Stimulated activated naive CD8-positive, alpha-beta T cell treated with anti-CD3 and anti-CD28 coated beads, Interleukin-15, amount 100 ng/mL, for 72 hours (primary cell): ENCODE measurements around the gene ARFIP1.
"Not testable (repeated sequence)": the region's sequence is repeated elsewhere in the genome, so short reads cannot be mapped to it uniquely, and the experiment has no call there.

ENCODE experiments used
- ATAC-seq: fragments of 150-1000 bp; cut with Tn5 transposase; 2 replicates; pipeline ENCODE4 v1.10.0; 2021; ENCODE audit warnings: mild to moderate bottlenecking, moderate library complexity
- DNase-seq, 2 donors: peaks; one replicate each; pipeline ENCODE4 v3.0.0; 2021 to 2022
- H3K27ac Mint-ChIP-seq, 2 donors: one replicate each; pipeline ENCODE4 v1.8.0; 2022; ENCODE audit warnings: mild to moderate bottlenecking in 2 of 2, mixed read lengths in 2 of 2, moderate library complexity in 2 of 2
- H3K27me3 Mint-ChIP-seq: one replicate; pipeline ENCODE4 v1.8.0; 2022; ENCODE audit warnings: mixed read lengths
- H3K4me1 Mint-ChIP-seq: one replicate; pipeline ENCODE4 v1.8.0; 2022; ENCODE audit warnings: mild to moderate bottlenecking, mixed read lengths
- H3K4me3 Mint-ChIP-seq, 2 donors: one replicate each; pipeline ENCODE4 v1.8.0; 2022; ENCODE audit warnings: mild to moderate bottlenecking in 2 of 2, mixed read lengths in 2 of 2, moderate library complexity in 1 of 2
- H3K9me3 Mint-ChIP-seq, 2 donors: one replicate each; pipeline ENCODE4 v1.8.0; 2022; ENCODE audit warnings: mixed read lengths in 2 of 2

ARFIP1 gene

GRCh38 chr4:152779513-152780266 is at the start of gene ARFIP1, which contains the start of gene TIGD4:
Gene ARFIP1, plus strand, starts transcription at chr4:152779954. Its CDS starts 49,680 bp downstream, at chr4:152829634.
Gene TIGD4, minus strand, starts transcription at chr4:152779730. Its CDS starts 8,726 bp downstream, at chr4:152771004.
- ATAC-seq (peak; percentile 94), DNase-seq (peak; percentile 92 to 96)
- Mint-ChIP-seq H3K9me3 (no peaks in the 10 kb centered on the region), H3K4me3 (peak within 1 kb of the TSS; percentile 98 to 99), H3K27ac (peak within 1 kb of the TSS; percentile 98 to 99), H3K27me3 (peaks cover 12% of the 10 kb centered on the region), H3K4me1 (peaks cover 44% of the 10 kb centered on the region)

DNA sequence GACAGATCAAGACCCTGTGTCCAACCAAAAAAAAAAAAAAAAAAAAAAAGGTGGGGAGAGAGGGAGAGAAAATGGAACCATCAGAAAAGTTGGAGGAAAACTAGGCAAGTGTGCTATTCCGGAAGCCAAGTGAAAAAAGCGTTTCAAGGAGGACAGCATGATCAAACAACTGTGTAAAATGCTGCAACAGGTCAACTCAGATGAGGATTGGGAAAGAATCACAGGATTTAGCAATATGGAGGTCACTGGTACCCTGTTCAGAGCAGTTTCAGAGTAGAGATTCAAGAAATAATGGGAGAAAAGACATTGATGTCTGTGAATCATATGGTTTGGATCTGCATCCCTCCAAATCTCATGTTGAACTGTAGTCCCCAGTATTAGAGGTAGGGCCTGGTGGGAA is 47.8 kb upstream of the ARFIP1 start:
- H3K27me3 Mint-ChIP-seq: peaks cover 13% of the 10 kb centered on the region
- no peak for ATAC-seq

GRCh38 chr4:152734015-152734698 is 45.6 kb upstream of the ARFIP1 start:
- Mint-ChIP-seq H3K27ac (peak overlapping the region in 1 of 2 donors; percentile 28), H3K27me3 (peaks cover 7% of the 10 kb centered on the region), H3K9me3 (no peaks in the 10 kb centered on the region), H3K4me1 (no peaks in the 10 kb centered on the region), H3K4me3 (no peak overlapping the region)
- no peak for DNase-seq
- ATAC-seq: no peak

More for the DNA sequence above, 47.8 kb upstream of the ARFIP1 start:
- Mint-ChIP-seq H3K9me3 (no peaks in the 10 kb centered on the region), H3K4me1 (no peaks in the 10 kb centered on the region), H3K4me3 (no peak overlapping the region), H3K27ac (no peak overlapping the region)
- no peak for DNase-seq

- ATAC-seq: no peak
- peaks cover 7% of the 10 kb centered on the region for H3K27me3 Mint-ChIP-seq
- no peak overlapping the region for H3K4me3 Mint-ChIP-seq
- no peak for DNase-seq
- peak overlapping the region; percentile 1 to 59 for H3K27ac Mint-ChIP-seq
- H3K4me1 Mint-ChIP-seq: no peaks in the 10 kb centered on the region
- no peaks in the 10 kb centered on the region for H3K9me3 Mint-ChIP-seq
Measured at GRCh38 chr4:152734699-152735050, 45.1 kb upstream of the ARFIP1 start.

DNA sequence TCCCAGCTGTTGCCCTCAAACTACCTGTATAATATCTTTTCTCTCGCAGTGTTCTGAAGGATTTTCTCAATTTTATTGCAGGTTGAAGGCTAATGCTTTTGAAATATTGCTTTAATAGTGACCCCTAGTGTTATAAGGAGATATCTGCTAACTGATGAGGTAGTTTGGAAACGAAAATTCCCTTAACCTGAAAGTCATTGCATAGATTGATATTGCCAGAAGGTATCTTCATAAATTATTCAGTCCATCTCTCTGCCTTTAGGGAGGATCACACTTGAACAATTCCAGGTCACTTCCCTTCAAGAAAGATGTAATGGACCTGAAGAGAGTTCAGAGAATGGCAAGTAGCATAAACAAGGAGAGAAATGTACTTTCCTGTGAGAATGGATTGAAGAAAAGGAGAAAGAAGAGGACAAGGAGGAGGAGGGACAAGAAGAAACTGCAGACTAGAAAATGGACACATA is 44.3 kb upstream of the ARFIP1 start:
- Mint-ChIP-seq H3K27me3 (peaks cover 7% of the 10 kb centered on the region), H3K4me1 (no peaks in the 10 kb centered on the region), H3K4me3 (no peak overlapping the region), H3K27ac (peak overlapping the region in 1 of 2 donors; percentile 46), H3K9me3 (no peaks in the 10 kb centered on the region)
- ATAC-seq (no peak), DNase-seq (no peak)

DNA sequence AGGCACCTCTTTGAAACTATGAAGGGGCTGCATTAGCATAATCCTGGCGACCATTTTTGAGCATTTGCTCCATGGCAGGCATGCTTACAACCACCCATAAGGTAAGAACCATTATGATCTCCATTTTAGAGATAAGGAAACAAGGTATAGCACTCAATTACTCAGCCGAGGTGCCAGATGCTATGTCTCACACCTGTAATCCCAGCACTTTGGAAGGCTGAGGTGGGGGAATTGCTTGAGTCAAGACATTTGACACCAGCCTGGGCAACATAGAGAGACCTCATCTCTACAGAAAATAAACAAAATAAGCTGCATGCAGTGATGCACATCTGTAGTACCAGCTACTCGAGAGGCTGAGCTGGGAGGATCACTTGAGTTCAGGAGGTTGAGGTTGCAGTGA is 43.8 kb upstream of the ARFIP1 start:
- ATAC-seq (no peak), DNase-seq (no peak)
- H3K9me3 Mint-ChIP-seq: no peaks in the 10 kb centered on the region
- no peak overlapping the region for H3K27ac Mint-ChIP-seq
- H3K4me3 Mint-ChIP-seq: no peak overlapping the region
- no peaks in the 10 kb centered on the region for H3K4me1 Mint-ChIP-seq
- H3K27me3 Mint-ChIP-seq: peaks cover 7% of the 10 kb centered on the region

GRCh38 chr4:152738827-152739226 is 40.9 kb upstream of the ARFIP1 start:
- no peaks in the 10 kb centered on the region for H3K4me1 Mint-ChIP-seq
- no peaks in the 10 kb centered on the region for H3K9me3 Mint-ChIP-seq
- no peak overlapping the region for H3K4me3 Mint-ChIP-seq
- ATAC-seq (no peak), DNase-seq (no peak)
- peak overlapping the region in 1 of 2 donors; percentile 8 for H3K27ac Mint-ChIP-seq
- peaks cover 7% of the 10 kb centered on the region for H3K27me3 Mint-ChIP-seq

- H3K27ac Mint-ChIP-seq: no peak overlapping the region
- DNase-seq (no peak), ATAC-seq (no peak)
- H3K4me1 Mint-ChIP-seq: no peaks in the 10 kb centered on the region
- no peaks in the 10 kb centered on the region for H3K27me3 Mint-ChIP-seq
- no peak overlapping the region for H3K4me3 Mint-ChIP-seq
- H3K9me3 Mint-ChIP-seq: no peaks in the 10 kb centered on the region
Measured at GRCh38 chr4:152747444-152747843, 32.3 kb upstream of the ARFIP1 start.

GRCh38 chr4:152748619-152749018 is 31.1 kb upstream of the ARFIP1 start:
- no peak for ATAC-seq
- Mint-ChIP-seq H3K4me1 (no peaks in the 10 kb centered on the region), H3K27me3 (no peaks in the 10 kb centered on the region), H3K27ac (no peak overlapping the region), H3K9me3 (no peaks in the 10 kb centered on the region), H3K4me3 (no peak overlapping the region)
- DNase-seq: no peak

DNA sequence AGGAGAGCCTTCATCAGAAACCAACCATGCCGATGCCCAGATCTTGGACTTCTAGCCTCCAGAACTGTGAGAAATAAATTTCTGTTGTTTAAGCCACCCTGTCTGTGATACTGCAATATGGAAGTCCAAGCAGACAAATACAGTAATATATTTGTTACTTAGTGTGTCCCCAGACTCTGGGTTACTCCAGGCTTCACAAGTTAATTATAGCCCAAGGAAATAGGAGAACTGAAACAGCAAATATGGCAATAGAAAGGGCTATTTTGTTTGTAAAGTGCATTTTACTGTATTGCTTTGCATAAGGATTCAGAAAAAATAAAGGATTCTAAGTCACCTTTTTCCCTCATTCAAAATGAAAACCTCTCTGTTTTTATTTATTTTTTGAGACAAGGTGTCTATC is 16.0 kb upstream of the ARFIP1 start:
- ATAC-seq: no peak
- H3K4me3 Mint-ChIP-seq: no peak overlapping the region
- H3K4me1 Mint-ChIP-seq: no peaks in the 10 kb centered on the region
- no peaks in the 10 kb centered on the region for H3K9me3 Mint-ChIP-seq
- H3K27me3 Mint-ChIP-seq: peaks cover 6% of the 10 kb centered on the region
- DNase-seq: no peak
- H3K27ac Mint-ChIP-seq: no peak overlapping the region

DNA sequence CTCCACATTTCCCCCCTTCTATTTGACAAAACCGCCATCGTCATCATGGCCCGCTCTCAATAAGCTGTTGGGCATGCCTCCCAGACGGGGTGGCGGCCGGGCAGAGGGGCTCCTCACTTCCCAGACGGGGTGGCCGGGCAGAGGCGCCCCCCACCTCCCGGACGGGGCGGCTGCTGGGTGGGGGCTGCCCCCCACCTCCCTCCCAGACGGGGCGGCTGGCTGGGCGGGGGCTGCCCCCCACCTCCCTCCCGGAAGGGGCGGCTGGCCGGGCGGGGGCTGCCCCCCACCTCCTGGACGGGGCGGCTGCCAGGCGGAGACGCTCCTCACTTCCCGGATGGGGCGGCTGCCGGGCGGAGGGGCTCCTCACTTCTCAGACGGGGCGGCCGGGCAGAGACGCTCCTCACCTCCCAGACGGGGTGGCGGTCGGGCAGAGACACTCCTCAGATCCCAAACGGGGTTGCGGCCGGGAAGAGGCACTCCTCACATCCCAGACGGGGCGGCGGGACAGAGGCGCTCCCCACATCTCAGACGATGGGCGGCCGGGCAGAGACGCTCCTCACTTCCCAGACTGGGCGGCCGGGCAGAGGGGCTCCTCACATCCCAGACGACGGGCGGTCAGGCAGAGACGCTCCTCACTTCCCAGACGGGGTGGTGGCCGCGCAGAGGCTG is 14.6 kb upstream of the ARFIP1 start:
- not testable (repeated sequence) for H3K9me3 Mint-ChIP-seq, ATAC-seq, H3K4me1 Mint-ChIP-seq, H3K27me3 Mint-ChIP-seq, H3K4me3 Mint-ChIP-seq, H3K27ac Mint-ChIP-seq, DNase-seq

GRCh38 chr4:152771741-152772533 is 7.8 kb upstream of the ARFIP1 start:
- DNase-seq (no peak), ATAC-seq (peak; percentile 63)
- Mint-ChIP-seq H3K4me3 (no peak overlapping the region), H3K27ac (peak overlapping the region in 1 of 2 donors; percentile 33), H3K27me3 (peaks cover 6% of the 10 kb centered on the region), H3K9me3 (no peaks in the 10 kb centered on the region), H3K4me1 (peaks cover 6% of the 10 kb centered on the region)

DNA sequence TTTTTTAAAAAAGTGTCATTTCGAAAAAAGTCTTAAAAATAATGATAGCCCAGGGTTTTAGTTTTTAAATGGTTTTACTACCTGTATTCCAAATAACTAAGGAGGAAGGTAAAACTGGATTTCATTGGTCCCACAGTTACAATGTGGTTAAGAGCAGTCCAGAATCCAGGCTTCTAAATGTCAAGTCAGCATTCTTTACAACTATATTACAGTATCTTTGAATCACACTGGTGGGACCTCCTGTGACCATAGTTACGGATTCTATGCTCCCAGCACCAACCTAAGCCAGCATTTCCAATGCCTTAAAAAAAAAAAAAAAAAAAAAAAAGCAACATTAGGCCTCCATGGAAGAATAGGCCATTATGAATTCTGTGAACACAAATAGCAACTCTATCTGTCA is 6.4 kb upstream of the ARFIP1 start:
- no peak for DNase-seq
- ATAC-seq: no peak
- Mint-ChIP-seq H3K9me3 (no peaks in the 10 kb centered on the region), H3K4me3 (no peak overlapping the region), H3K4me1 (peaks cover 12% of the 10 kb centered on the region), H3K27me3 (peaks cover 12% of the 10 kb centered on the region), H3K27ac (no peak overlapping the region)

DNA sequence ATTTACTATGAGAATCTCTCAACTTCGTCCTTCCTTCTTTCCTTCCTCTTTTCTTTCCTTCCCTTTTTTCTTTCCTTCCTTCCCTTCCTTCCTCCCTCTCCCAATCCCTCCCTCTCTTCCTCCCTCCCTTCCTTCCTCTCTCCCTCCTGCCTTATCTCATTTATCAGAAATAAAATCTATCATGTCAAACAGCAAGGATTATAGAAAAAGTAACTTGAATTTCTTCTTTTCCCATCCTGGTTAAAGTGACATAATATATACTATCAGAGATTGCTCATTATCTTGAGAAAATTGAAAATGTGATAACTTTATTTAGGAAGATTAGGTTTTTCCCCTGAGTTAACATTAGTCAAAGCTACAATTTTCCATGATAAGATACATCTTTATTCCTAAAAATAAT is 5.8 kb upstream of the ARFIP1 start:
- Mint-ChIP-seq H3K4me3 (no peak overlapping the region), H3K27me3 (peaks cover 12% of the 10 kb centered on the region), H3K4me1 (peaks cover 18% of the 10 kb centered on the region), H3K9me3 (no peaks in the 10 kb centered on the region), H3K27ac (no peak overlapping the region)
- DNase-seq (no peak), ATAC-seq (no peak)

DNA sequence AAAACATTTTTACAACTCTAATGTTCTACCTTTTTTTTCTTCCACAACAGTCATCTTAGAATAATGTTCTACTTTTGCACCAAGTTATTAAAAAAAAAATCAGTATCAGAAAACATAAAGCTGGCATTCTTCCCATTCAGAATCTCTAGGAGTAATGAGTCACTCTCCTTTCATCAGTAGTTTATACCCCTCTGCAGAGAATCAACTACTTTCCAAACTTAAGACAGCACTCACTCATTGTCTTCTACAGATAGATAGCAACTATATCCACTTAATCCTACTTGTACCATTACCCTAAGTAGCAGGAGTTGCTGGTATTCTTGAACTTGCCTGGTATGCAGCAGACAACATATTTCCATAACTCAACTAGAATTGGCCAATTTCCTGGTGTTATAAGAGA is 3.4 kb upstream of the ARFIP1 start:
- peaks cover 34% of the 10 kb centered on the region for H3K4me1 Mint-ChIP-seq
- no peak overlapping the region for H3K4me3 Mint-ChIP-seq
- no peak overlapping the region for H3K27ac Mint-ChIP-seq
- DNase-seq: no peak
- ATAC-seq: no peak
- peaks cover 12% of the 10 kb centered on the region for H3K27me3 Mint-ChIP-seq
- no peaks in the 10 kb centered on the region for H3K9me3 Mint-ChIP-seq
